Retinal pigment epithelial cell (primary cell): ENCODE measurements around the gene IL1RL1.

ENCODE experiments used
- DNase-seq: peaks from one replicate; pipeline ENCODE4 v3.0.0-alpha.2; 2010; ENCODE audit warnings: low read depth
- H3K4me3 ChIP-seq: 2 replicates; pipeline ENCODE4 v1.5.1; 2011; ENCODE audit warnings: mild to moderate bottlenecking, low read length, control low read depth, moderate library complexity
- TF ChIP-seq, protein P1 (sequence below): conservative IDR thresholded peaks from 2 replicates; pipeline ENCODE4 v1.5.1; 2011; ENCODE audit warnings: low read depth, low read length, control low read depth, inconsistent platforms

Gene IL1RL1

DNA sequence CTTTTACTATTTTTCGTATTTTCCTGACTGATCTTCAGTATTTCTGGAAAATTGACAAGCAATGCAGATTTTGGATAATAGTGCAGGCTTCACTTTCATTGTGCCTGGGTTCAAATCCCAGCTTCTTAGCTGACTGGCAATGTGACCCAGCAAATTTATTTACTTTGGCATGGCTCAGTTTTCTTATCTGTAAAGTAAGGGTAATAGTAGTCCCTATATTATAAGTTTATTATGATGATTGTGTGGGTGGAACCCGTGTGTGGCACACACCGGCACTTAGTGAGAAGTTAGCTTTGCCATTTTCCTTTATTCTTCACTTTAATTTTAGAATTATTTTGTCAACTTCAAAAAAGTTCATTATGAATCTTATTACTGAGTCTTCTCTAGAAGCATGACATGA lies 7.8 kb upstream of the IL1RL1 start:
- H3K4me3 ChIP-seq: no peak overlapping the region
- TF ChIP-seq, protein P1, sequence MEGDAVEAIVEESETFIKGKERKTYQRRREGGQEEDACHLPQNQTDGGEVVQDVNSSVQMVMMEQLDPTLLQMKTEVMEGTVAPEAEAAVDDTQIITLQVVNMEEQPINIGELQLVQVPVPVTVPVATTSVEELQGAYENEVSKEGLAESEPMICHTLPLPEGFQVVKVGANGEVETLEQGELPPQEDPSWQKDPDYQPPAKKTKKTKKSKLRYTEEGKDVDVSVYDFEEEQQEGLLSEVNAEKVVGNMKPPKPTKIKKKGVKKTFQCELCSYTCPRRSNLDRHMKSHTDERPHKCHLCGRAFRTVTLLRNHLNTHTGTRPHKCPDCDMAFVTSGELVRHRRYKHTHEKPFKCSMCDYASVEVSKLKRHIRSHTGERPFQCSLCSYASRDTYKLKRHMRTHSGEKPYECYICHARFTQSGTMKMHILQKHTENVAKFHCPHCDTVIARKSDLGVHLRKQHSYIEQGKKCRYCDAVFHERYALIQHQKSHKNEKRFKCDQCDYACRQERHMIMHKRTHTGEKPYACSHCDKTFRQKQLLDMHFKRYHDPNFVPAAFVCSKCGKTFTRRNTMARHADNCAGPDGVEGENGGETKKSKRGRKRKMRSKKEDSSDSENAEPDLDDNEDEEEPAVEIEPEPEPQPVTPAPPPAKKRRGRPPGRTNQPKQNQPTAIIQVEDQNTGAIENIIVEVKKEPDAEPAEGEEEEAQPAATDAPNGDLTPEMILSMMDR: no peak
- DNase-seq: no peak

DNA sequence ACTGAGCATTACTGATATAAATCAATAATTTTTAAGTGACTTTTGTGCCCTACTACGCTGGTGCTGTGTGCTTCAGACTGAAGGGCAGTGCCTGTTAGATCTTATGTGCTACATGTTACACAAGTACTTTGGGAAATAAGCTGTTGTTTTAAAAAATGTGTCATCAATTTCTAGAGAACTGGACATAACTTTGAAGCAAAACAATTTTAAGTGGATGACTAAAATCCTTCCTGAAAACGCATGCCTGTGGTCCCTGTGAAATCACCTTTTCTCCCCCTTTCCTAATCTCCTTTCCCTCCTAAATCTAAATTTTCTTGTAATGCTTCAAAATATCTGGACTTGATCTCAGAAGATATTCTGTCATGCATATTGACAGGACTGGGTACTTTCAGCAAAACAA lies 7.1 kb upstream of the IL1RL1 start:
- DNase-seq: no peak
- H3K4me3 ChIP-seq: no peak overlapping the region
- TF ChIP-seq, protein P1: no peak

DNA sequence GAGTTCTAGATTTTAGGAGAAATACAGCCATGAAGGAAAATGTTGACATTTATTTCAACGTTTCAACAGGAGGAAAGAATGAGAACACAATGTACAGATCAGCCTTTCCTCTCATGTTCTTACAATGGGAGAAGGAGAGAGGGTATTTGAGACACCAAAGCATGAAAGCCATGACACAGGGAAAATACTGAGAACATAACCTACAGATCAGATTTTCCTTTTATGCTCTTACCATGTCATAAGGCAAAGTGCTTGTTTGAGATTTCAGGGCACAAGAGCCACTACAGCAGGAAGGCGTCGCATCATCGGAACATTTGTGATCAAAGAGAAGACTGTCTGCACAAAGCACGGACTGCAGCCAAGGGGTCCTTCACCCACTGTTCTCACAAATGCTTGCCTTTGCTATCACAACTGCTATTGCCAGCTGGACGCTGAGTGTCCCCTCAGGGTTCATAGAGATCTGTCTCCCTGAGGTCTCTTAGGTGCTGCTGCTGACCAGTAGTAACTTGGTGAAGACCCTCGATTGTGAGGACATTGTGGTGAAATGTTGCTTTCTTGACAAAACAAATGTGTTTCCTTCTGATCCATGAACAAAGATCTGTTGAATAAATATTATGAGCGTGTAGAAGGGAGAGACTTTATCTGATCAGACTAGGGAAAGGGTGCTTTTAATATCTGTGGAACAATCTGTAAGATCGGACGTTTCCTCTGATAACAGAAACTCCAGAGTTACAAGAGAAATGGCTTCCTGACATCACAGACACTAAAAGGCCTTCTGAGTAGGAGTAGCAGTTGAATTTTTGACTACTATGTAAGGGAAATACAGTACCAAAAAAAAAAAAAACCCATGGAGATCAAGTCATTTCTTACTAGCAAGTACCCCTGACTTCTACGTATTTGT lies 6.4 kb upstream of the IL1RL1 start:
- no peak overlapping the region for H3K4me3 ChIP-seq
- no peak for DNase-seq
- TF ChIP-seq, protein P1: no peak

DNA sequence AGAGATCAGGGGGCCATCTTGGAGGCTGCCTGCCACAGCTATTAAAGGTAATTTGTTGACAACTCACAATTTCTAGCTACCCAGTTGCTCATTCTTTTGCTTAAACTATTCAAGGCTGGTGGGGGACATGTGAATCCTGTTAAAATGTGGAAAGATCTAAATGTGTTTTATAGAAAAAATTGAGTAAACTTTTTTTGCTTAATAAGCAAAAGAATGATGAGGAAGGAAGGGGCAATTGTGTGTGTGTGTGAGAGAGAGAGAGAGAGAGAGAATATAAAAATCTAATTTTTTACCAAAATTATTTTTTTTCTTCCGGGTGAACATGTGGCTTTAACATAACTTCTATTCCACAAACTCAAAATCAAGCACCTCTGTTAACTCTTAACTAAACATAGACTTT lies 5.2 kb upstream of the IL1RL1 start:
- no peak overlapping the region for H3K4me3 ChIP-seq
- TF ChIP-seq, protein P1: no peak
- DNase-seq: no peak

DNA sequence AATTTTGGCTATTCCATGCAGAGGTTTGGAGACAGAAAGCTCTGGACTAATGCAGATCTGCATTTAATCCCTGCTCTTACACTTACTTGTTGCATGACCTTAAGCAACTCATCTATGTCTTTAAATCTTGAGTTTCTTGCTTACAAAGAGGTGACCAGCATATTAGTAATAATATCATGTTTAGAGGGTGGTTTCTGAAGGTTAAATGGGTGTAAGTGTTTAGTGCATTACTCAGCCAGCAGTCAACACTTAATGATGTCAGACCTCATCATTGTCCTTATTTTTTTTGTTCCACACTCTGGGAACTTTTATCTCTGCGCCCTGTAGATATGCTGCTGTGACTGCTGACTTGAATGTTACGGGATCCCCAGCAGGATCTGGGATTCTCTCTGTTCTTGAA lies 1.7 kb downstream of the IL1RL1 start:
- H3K4me3 ChIP-seq: no peak overlapping the region
- TF ChIP-seq, protein P1: no peak
- no peak for DNase-seq

DNA sequence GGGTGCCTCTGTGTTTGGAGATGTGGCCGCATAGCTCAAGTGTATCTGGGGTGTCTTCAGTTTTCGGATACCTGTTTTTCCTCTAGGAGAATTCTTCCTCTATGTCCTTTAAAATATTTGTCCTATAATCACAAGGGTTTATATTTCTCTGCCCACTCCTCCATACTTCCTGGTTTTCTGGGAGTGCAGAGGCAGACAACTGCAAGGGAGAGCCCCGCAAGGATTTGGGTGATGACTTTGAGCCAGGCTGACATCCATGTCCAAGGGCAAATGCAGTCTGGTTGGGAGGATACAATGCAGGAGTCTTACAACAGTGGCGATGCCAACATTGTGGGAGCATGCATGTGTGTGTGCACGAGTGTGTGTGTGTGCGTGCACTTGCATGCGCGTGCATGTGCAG lies 2.1 kb downstream of the IL1RL1 start:
- TF ChIP-seq, protein P1: no peak
- H3K4me3 ChIP-seq: no peak overlapping the region
- no peak for DNase-seq

DNA sequence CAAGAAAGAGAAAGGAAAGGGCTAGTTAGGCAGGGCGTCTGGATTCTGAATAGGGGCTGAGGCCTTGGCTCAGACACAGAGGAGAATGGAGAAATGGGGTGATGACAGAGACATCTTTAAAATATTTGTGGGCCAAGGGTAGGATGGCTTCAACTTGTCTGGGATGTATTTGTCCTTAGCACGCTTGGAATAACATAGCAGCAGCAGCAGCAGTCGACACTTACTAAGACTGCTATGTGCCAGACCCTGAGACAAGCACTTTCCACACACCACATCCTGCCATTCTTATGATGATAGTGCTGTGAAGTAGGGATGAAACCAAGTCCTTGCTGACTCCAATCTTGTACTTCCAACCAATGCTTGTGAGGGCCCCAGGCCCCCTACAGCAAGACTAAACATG lies 2.6 kb downstream of the IL1RL1 start:
- no peak overlapping the region for H3K4me3 ChIP-seq
- DNase-seq: no peak
- TF ChIP-seq, protein P1: no peak
